ENCODE data around the gene SH3BP4.

GRCh38 chr2:235030936-235031335, 79.1 kb downstream of the SH3BP4 start:
- TF ChIP-seq CTCF (IDR thresholded peaks at IDR 0.05): no peak
- TF ChIP-seq POLR2A (IDR thresholded peaks at IDR 0.05): no peak

Measured in gastroesophageal sphincter (tissue), 3 donors.